Forelimb muscle (tissue), 1 donor: ENCODE measurements around the gene RAB9A. TPM values are rescaled to one million over a fixed set of nuclear protein-coding genes. Genes with fewer than 3 reads are reported as not detected.
"Not testable (repeated sequence)": the region's sequence is repeated elsewhere in the genome, so short reads cannot be mapped to it uniquely, and the experiment has no call there.

Experiments
- DNase-seq: peaks from one replicate; pipeline ENCODE4 v3.0.0-alpha.2; 2013; ENCODE audit warnings: low read depth
- polyA plus RNA-seq: library from polyadenylated mRNA; unstranded; fragments of 120-200 nt; gene quantifications from one replicate; pipeline ENCODE4 v1.2.1, GENCODE V29; 2013; ENCODE audit not compliant: insufficient read length

RAB9A gene, protein sequence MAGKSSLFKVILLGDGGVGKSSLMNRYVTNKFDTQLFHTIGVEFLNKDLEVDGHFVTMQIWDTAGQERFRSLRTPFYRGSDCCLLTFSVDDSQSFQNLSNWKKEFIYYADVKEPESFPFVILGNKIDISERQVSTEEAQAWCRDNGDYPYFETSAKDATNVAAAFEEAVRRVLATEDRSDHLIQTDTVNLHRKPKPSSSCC
- polyA plus RNA-seq = 18.8 TPM

- DNase-seq = no peak
Measured at GRCh38 chrX:13688958-13689740, at the start of gene RAB9A. Gene RAB9A, plus strand, starts transcription at chrX:13689128. Its CDS starts 19,619 bp downstream, at chrX:13708747.

DNA sequence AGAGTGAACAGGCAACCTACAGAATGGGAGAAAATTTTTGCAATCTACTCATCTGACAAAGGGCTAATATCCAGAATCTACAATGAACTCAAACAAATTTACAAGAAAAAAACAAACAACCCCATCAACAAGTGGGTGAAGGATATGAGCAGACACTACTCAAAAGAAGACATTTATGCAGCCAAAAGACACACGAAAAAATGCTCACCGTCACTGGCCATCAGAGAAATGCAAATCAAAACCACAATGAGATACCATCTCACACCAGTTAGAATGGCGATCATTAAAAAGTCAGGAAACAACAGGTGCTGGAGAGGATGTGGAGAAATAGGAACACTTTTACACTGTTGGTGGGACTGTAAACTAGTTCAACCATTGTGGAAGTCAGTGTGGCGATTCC is 47.2 kb upstream of the RAB9A start:
- DNase-seq = not testable (repeated sequence)

DNA sequence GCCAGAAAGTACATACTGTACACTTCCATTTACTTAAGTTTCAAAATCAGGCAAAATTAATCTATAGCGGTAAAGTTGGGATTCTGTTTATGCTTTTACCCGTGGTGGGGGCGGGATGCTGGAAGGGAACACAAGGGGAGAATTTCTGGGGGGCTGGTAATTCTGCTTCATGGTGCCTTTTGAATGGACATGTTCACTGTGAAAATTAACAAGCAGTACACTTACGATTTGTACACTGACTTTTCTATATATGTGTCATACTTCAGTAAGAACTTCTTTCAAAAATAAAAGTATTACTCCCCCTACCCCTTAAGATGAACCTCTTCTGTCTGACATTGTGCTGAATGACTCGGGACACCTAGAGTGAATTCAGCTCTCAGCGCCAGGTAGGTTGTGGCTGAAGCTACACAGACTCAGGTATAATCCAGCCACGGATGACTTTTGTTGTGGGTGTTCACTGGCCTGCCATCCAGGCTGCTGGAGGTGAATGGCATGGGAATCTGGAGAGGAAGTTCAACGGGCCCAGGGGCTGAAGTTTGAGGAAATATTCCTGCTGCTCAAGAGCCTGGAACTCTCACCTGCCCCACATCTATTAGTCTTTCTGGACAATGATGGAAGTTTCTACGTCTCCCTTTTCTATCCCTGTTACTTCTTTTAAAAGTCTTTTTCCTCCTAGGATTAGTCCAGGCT is 43.3 kb upstream of the RAB9A start:
- DNase-seq = no peak

- DNase-seq = no peak
Measured at GRCh38 chrX:13646154-13646549, 42.8 kb upstream of the RAB9A start.

- no peak for DNase-seq
Measured at GRCh38 chrX:13647709-13648212, 41.2 kb upstream of the RAB9A start.

- DNase-seq = not testable (repeated sequence)
Measured at GRCh38 chrX:13648336-13648735, 40.6 kb upstream of the RAB9A start.

DNA sequence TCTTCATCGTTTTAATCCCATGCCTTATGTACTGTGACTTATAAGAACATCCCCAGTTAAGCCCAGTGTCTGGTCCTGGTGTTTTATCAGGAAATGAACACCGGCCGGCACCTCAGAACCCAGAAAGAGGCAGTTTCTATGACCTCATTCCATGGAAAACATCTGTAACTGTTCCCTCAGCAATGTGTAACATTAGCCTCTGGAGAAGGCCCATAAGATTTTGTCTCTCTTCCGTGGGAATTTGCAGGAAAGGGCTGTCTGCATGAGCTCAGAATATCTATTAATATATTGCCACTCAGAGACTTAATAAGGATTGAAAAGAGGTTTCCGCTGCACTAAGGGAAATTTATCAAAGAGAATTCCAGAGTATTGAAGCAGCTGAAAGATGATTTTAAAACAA is 39.1 kb upstream of the RAB9A start:
- DNase-seq = no peak

DNA sequence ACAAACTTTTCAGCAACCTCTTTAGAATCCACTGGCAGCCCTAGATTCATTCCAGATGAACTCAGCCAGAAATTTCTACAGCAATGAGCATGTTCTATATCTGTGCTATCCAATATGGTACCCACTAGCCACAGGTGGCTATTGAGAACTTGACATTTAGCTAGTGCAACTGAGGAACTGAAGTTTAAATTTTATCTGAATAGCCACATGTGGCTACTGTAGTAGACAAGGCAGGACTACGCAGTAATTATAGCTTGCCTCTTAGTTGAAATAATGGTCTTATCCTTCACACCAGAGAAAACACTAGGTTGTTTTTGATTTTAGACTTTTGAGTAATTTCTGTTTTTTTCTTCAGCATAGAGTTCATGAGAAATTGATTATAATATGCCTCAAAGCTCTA is 38.6 kb upstream of the RAB9A start:
- DNase-seq = no peak

DNA sequence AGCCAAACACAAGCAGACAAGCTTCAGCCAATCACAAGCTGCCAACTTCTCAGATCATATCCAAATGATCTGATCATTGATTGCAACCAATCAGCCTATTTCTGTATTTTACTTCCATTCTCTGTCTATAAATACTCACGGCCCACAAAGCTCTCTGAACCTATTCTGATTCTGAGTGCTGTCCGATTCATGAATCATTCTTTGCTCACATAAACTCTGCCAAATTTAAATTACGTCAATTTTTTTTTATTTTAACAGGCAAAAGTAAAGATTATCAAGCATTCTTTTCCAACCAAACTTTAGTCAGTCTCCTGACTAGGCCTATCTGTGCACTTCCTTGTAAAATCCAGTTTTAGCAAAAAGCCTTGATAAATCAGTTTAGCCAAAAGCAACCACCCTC is 37.8 kb upstream of the RAB9A start:
- no peak for DNase-seq

- no peak for DNase-seq
Measured at GRCh38 chrX:13652287-13652793, 36.6 kb upstream of the RAB9A start.

DNA sequence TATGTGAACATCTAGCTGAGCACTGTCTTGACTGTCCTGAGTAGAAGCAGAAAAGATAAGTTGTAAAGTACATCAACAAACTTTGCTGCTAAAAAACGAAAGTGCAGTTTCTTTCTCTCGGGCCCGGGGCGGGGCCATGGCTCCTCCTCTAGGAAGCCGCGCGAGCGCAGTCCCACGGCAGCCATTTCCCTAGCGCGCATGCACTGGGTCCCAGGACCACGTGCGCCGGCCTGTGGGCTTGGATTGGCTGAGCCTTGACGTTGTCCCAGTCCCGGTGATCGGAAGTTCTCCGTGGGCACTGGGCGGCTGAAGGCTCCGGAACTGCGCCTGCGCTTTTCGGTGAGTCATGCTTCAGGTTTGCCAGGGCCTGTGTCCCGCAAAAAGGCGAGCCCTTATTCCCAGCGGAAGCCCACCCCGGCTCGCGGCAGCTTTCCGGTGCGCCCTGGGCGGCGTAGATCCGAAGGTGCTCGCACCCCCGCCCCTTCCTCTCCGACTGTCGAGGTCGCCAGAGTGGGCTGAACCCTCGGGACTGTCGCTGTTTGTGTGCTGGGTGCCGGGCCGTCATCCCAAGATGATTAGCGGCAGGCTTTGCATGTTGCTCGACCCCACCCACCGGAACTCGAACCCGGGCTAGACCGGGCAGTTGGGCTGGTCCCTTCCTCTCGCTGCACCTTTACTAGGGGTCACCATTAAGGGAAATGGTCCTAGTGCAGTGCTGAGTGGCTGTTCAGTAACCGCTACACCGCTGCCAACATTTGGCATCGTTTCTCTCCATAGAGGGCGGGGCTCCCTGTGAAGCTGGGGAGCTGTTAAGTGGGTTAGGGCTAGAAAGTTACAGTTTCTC is 35.9 kb upstream of the RAB9A start, which contains the start of gene TCEANC:
TCEANC (plus strand) TSS at position 292 of the 844 bp plus-strand sequence. CDS start 9,368 bp downstream, outside the sequence.
- DNase-seq = peak; percentile 90

DNA sequence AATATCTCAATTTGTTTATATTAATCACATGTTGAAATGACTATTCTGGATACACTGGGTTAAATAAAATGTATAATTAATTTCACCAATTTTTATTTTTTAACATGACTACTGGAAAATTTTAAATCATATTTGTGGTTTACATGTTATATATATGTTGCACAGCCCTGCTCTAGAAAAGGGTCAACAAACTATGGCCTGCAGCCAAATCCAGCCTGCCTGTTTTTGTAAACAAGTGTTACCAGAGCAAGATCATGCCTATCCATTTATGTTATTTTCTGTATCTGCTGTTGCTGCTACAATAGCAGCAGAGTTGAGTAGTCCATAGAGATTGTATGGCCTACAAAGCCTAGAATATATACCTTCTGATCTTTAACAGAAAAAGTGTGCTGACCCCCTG is 34.8 kb upstream of the RAB9A start:
- no peak for DNase-seq

DNA sequence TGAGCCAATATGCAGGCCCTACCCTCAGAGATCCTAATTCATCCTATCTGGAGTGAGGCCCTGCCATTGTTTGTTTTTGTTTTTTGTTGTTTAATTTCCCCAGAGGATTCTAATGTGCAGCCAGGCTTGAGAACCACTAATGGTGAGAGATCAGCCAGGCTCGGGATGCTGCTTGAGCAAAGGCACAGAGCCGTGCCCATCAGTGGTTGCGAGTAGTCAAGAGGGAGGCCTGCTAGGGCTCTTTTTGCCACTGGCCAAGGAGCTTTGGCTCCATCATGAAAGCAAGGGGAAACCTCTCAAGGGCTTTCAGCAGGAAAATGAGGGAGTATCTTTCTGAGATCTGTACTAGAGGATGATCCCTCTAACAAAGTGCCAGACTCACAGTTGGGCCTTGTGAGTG is 33.3 kb upstream of the RAB9A start:
- DNase-seq = no peak

GRCh38 chrX:13658602-13659001 is 30.3 kb upstream of the RAB9A start:
- no peak for DNase-seq

- no peak for DNase-seq
Measured at GRCh38 chrX:13659063-13659462, 29.9 kb upstream of the RAB9A start.

GRCh38 chrX:13661735-13662288 is 27.1 kb upstream of the RAB9A start:
- DNase-seq = no peak

DNA sequence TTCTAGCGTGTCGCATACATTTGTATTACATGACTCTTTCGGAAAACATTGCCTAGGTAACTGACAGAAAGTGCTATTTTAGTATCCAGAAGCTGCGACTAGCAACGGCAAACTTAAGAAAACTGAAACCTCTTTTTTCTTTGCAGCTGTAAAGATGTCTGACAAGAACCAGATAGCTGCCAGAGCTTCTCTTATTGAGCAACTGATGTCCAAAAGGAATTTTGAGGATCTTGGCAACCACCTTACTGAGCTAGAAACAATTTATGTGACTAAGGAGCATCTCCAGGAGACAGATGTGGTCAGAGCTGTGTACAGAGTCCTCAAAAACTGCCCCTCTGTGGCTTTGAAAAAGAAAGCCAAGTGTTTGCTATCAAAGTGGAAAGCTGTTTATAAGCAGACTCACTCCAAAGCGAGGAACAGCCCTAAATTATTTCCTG is 26.6 kb upstream of the RAB9A start:
- no peak for DNase-seq

- no peak for DNase-seq
Measured at GRCh38 chrX:13664020-13664419, 24.9 kb upstream of the RAB9A start.

GRCh38 chrX:13666836-13667235 is 22.1 kb upstream of the RAB9A start:
- DNase-seq = no peak

- no peak for DNase-seq
Measured at GRCh38 chrX:13667919-13668318, 21.0 kb upstream of the RAB9A start.

DNA sequence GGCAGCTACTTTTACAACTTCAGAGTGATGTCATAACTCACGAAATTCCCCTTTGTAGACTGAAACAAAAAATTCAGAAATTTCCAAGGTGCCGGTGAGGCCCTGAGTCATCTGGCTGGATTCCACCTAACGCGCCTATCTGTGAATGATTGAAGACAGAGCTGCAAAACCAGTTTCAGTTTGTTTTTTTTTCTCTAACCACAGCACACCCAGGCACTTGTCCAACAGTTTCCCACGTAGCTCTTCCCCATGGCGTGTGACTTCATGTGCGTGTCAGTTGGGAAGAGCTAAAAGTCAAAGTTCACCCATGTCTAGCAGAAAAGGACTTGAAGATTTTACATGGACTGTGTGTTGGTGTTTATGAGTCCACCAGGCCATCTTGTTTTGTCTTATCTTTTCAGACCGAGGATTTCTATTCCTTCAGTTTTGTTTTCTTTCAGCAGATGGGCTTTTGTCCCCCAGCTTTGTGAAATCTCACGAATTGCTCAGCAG is 19.6 kb upstream of the RAB9A start:
- no peak for DNase-seq
